ENCODE results near the gene HACD2.
"Not testable (repeated sequence)": the region's sequence is repeated elsewhere in the genome, so short reads cannot be mapped to it uniquely, and the experiment has no call there.

HACD2 gene, protein sequence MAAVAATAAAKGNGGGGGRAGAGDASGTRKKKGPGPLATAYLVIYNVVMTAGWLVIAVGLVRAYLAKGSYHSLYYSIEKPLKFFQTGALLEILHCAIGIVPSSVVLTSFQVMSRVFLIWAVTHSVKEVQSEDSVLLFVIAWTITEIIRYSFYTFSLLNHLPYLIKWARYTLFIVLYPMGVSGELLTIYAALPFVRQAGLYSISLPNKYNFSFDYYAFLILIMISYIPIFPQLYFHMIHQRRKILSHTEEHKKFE

DNA sequence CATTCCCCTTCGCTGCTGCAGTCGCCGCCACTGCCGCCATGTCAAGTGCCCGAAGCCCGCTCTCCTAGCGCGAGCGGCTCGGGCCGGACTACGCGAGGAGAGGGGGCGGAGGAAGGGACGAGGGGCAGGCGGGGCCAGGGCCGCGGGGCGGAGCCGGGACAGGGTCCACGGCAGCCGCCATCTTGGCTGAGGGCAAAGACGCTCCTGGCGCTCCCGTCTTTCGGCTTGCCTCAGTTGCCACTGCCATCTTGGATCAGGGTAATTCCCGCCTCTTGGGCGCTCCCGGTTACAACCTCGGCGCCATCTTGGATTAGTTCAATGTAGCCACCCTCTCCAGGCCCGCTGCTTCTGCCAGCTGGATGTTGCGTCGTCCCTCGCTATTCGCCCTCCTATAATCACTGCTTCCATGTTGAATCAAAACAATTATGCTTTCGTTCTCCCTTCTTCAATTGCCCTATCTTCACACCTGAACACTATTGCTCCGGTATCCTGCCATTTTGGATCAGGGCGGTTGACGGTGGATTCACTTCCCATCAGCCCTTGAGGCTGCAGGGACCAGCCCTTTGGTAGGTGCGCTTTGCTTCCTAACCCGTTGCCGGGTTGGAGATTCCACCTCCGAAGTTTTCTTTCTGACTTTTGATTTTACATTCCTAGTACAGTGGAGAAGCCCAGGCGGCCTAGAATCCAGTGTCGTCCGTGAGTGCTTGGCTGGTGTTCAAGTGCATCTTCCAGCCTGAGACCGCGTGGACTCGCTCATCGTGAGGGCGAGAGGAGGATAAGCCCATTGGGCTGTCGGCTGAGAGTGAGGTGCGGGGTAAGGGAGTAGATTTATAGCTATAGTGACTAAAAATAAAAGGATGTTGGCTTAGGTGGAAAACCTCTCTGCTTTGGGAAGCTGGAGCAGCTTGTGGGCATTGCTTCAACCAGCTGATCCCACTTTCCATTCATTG lies at the start of gene HACD2:
Gene HACD2, minus strand, starts transcription at position 66 of the 950 bp plus-strand sequence. Its CDS starts 26 bp downstream, at position 40.
- FAIRE-seq, result peak; percentile 88

DNA sequence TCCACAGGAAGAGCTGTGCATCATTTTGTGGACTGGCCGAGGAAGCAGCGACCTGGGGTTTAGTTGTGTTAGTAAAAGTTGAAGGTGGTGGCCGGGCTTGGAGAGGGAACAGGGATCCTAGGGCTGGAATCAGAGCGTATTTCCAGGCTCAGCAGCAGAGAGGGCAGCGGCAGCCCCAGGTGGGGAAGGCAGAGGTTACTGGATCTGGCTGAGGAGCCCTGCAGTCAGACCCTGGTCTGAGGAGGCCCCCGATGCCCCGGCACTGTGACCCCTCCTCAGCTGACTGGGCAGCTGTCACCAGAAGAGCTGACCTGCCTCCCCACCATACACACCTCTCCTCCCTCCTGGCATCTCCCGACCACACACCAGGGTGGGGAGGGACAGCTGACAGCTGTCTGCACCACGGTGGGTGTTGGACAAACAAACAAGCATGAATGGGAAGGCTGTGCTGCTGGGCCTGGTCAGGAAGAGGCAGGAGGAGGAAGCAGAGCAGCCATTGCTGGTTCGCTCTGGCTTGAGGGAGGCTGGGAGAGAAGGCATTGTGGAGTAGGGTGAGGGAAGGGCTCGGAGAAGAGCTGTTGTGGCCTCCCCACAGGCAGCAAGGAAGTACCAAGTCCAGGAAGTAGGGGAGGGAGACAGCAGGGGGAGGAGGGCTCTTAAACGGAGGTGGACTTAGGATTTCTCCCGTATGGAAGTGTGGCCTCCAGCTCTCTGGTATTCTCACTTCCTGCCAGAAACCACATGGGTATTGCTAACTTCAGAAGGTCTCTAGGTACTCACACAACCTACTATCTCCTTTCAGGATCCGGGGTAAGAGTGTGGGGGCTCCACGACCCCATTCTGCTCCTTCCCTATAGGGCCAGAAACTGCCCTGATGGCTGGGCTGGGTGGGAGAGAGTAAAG lies 49.5 kb upstream of the HACD2 start:
- no peak for FAIRE-seq

DNA sequence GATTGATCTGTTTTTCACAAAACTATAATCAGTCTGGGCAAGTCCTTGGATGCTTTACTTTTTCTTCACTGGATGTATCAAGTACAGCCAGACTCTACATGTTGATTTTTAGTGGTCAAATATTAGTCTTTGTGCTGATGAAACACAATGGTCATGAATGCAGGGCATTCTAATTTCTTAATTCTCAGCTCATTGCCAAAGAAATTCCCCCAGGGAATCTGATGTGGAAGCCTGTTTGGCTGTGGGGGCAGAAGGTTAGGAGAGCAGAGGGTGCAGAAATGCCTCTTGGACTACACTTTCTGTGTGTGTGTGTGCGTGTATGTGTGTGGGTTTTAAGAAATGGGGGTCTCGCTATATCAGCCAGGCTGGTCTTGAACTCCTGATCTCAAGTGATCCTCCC lies 48.7 kb upstream of the HACD2 start:
- FAIRE-seq, result no peak

DNA sequence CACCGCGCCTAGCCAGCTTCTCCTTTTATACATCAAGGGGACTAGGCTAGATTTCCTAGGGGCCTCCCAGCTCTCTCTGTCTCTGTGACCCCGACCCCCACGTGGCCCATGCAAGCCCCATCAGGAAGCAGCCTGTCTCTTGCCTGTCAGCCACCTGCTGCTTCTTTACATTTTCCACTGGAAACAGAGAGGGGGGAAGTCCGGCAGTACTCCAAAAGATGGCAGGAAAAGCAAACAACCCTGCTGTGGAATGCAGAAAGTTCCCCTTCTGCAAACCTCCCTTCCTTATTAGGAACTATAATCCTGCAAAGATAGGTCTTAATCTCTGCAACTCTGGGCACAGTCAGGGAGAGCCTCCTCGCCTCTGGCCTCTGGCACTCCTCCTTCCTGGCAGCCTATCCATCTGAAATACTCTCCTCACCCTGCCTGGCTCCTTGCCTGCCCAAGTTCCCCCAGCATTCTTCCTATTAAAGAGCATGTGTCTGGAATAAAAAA lies 47.4 kb upstream of the HACD2 start:
- no peak for FAIRE-seq

DNA sequence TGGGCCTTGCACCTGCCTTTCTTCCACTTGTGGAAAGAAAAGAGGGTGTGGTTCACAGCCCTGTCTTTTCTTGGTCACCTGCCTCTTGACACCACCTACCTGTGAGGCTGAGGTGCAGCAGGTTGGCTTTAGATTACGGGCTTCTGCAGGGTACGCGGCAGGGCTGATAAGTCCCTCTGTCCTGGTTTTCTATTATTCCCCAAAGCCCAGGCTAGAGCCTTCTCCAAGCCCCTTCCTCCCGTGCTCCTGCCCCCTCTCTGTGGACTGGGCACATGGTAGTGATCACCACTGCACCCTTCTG lies 44.8 kb upstream of the HACD2 start:
- FAIRE-seq, result no peak

DNA sequence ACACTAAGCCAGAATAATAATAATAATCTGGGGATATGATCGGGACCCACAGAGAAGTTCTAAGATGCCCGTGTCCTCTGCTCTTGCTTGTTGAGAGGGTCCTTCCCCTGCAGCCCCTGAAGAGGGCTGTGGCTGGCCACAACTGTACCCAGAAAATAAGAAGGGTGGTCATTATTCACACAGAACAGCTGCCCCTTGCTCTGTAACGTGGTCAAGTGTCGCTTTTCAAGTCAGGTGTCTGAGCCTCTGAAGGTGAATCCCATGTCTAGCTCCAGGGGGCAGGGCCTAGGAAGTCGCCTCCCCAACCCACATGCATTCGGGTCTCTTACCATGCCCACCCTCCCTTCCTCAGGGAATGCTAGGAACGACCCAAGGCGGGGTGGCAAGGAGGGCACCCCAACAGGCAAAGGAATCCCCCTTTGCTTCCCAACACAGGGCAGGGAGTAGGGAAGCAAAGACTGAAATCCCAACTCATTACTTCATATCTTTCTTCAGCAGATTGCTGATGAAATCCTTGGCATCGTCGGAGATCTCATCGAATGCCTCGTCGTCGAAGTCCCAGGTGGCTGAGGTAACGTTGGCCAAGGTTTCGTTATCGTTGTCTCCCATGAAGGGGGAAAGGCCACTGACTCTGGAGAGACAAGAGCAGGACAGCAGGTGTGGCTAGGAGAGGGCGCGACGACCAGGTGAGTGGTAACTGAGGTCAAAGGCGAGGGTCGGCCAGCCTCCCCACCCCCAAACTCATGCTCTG lies 44.3 kb upstream of the HACD2 start:
- no peak for FAIRE-seq

DNA sequence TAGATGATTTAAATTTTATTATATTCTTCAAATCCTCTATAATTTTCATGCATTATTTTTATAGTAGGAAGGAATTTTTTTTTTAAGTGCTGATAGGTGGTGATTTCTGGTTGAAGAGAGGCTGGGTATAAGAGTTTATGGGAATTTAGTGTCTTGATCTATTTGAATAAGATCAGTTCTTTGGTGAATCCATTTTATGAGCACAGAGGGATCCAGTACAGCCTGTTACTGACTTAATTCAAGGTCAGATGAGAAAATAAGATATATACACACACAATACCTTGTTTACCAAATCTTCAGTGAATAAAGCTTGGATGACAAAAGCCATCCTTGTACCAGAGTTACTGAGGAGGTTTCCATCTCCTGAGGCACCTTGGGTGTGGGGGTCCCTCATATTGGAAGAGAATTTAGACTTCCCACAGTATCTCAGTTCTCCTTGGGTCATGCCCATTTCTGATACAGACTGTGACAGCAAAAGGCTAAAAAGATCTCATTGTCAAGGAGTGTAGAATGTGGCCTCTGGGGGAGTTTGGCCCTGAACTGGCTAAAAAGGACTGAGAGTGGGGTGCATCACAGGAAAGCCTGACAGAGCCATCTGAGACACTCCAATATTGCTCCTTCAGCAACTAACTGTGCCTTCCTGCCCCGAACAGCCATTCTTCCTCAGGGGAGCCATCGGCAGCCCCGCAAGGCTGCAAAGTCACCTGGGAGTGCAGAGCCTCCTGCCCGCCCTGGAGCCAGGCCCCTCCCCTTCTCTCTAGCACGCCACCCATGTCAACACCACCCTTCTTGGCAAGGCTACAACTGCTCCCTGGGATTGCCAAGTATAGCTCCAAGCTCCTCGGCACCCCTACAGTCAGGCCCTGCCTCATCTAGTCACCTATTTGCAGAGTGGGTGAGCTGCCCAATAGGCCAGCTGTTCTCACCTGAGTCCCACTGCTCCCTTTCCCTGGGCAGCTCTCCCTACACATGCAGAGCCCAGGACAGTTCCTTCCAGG lies 43.1 kb upstream of the HACD2 start:
- FAIRE-seq, result no peak

DNA sequence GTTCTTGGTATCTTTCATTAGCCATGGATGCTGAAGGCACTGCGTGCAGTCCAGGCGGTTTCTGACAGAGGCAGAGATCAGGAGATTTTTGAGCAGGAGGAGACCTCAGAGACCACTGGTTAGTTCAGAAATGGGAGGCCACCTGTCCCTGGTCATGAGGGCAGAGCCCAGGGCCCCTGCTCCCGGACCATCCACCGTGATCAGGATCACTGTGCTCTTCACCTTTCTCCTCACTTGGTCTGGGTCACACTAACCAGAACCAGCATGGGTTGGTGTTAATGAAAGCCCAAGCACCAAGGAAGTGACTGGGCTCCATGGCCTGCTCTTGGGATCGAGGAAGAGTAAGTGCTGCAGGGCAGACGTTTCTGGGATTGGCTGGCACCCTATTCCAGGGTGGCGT lies 42.0 kb upstream of the HACD2 start:
- FAIRE-seq, result no peak

DNA sequence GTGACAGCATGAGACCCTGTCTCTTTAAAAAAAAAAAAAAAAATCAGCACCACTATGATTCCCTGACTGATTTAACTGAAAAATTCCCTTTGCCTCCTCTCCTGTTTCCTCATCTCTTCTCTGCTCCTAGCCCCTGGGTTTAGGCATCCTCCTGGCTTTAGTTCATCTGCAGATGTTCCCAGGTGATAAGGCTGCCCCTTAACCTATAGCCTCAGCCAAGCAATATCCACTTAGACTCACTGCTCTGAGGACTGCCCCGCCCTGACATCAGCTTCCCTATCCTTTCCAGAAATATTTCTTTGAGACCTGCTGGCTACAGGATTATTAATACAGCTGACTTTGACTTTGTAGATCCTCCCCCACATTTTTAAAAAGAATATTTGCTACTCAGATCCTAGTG lies 39.4 kb upstream of the HACD2 start:
- FAIRE-seq, result no peak

DNA sequence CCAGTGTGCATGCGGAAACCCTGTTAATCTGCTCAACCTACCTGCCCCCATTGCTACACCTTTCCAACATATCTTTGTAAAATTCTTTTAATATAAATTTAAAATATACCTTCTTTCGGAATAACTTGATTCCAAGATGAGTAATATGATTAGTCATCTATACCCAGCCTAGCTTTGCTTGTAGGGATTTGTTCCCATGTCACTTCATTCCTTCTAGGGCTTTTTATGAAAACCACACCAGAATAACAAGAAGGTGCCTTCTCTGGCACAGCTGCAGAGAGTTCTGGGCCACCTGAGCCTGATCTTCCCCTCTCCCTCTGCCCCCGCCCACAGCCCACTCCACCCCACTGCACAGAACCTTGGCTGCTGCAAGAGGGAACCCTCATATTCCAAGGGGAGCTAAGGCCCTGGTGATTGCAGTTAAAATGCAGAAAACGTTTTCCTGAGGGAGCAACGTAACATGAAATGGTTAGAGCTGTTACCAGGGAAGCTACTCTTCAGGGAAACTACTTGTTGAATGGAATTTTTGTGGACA lies 38.6 kb upstream of the HACD2 start:
- FAIRE-seq, result no peak

DNA sequence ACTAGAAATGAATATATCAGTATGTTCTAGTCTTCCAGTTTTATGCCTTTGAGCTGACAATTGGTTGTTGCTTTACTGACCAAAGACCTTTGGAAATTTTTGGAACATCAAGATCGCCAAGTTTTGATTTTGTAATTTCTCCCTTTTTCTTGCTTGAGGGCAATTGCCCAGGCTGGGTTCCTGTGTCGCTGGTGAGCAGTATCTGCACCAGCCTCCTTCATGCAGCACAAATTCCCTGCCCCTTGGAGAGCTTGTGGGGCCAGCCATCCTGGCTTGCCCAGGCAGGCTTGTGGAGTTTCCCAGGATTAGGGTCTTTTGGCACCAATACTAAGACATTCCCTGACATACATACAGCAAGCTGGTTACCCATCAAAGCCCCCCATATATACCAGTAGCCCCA lies 37.9 kb upstream of the HACD2 start:
- no peak for FAIRE-seq

DNA sequence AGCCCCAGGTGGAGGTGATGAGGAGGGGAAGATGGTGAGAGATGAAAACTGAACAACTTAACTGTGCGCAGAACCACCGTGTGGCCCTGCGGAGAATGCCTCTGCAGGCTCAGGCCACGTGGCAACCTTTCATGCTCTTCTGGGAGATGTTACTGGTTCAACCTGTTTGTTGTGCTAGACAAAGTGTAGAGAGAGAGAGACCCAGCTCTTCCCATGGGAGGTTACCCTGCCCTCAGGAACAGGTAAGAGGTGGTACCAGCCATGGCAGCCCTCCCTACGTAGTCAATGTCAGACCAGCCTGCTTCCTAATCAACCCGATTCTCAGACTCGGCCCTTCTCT lies 37.0 kb upstream of the HACD2 start:
- FAIRE-seq, result no peak

DNA sequence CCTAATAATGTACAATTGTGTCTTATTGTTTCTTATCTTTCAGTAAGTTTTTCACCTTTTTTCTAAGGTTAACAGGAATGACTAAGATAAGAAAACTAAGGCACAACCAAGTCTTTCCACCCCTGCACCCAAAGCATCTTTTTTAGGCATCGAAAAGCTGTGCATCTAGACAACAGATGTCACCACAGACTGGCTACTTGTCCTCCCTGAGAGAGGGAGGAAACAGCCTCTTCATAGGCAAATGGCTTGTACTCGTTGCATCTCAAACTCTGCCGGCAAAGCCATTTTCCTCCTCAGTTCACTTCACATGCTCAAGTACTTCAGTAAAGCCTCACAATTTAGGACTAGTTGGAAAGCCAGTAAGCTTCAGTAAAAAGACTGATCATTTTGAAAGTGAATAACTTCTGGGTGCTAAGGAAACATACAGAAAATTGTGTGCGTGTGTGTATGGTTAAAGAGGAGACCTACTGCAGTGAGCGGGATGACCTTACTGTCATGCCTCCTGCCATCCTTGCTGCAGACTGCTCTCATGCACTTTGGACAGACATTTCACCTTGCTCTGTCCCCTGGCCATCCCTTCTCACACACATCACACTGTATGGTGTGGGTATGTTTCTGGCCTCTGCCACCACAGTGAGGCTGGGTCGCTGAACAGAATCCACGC lies 36.5 kb upstream of the HACD2 start:
- FAIRE-seq, result no peak

DNA sequence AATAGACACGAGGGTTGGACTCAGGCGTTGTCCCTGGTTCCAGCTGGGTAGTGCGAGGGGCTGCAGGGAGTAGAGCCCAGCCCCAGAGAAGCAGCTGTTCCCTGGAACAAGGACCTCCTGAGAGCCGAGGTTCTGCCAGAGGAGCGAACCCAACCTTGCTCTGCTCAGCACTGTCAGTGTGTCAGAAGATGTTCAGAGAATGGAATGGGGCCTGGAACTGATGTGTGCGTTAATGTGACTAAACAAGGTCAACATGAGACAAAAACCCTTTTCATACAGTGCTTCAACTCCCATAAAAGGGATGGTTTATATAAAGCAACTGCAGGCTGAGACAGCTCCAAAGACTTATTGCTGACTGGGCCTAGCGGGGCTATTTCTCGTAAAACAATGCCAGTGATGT lies 35.5 kb upstream of the HACD2 start:
- no peak for FAIRE-seq

DNA sequence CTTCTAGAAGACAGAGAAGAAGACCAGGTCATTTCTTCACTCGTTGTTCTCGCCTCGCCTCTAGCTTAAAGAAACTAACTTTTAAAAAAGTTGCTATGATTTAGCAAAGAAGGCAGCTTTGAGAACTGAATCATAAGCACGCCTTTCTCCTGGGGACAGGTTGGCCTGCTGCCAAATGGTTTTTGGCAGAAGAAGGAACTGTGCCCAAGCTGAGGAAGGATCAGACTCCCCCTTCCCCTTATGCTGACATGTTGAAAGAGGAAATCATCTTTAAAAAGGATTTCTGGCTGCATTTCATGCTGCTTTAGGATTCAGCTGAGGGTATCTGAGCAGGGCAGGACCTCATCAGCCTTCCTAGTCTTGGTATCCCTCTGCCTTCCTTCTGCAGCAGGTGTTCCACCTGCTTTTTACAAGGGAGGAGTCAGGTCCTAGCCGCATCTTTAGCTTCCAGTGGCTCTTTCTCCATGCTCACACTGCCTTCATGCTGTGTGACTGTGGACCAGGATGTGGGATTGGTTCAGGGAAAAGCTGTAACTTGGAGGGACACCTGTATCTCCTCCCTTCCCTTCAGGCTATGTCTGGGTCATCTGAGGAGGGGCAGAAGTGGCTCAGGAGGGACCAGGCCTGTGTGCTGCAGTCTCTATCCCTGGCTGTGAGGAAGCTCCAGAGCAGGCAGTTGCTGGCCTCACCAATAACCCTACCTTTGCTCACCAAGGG lies 34.1 kb upstream of the HACD2 start:
- no peak for FAIRE-seq

DNA sequence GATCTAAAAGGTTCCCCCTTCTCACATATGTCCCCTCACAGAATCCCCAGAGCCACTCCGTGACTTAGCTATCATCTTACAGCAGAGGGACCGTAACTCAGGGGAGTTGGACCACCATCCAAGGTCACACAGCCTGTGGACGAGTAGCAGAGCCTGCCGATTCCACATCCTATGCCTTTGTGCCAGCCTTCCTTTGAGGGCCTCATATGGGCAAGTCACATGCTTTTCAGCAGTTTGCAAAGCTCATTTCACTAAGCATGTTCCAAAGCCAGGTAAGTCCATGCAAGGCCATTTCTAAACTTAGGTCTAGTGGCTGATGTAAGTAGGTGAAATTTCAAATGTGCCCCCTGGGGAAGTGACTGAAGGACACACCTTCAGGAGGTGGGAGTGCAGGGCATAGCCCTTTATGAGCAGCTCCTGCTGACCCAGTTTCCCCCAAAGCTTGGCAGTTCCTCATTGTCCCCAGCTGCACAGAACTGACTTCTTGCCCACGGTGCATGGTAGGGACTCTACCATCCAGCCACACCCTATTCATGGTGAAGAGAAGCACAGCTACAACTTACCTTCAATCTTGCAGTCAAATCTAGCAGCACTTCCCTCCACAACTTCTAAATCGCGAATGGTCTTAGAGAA lies 33.3 kb upstream of the HACD2 start:
- no peak for FAIRE-seq

DNA sequence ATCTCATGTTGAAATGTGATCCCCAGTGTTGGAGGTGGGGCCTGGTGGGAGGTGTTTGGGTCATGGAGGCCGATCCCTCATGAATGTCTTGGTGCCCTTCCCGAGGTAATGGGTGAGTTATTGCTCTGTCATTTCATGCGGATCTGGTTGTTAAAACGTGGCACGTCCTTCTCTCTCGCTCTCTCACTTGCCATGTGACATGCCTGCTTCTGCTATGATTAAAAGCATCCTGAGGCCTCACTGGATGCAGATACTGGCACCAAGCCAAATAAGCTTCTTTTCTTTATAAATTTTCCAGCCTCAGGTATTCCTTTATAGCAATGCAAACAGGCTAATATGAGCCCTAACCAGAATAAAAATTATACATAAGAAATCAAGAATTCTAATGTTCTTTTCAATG lies 31.7 kb upstream of the HACD2 start:
- no peak for FAIRE-seq

DNA sequence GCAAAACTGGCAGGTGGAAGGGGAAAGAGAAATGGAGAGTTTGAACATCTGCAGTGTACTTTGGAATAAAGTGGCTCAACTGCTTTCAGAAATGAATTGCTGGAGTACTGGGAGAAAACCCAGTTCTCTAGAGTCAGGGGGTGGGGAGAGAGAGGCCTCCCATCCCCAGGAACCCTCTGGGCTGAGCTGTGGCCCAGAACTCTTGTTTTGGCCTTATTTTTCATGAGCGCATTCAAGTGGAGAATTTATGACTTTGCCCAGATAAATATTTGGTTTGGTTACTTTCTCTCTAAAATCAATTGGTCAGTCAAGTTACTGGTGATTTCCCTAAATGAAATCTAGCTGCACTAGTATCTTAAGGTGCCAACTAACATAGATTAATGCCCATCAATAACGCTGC lies 28.7 kb upstream of the HACD2 start:
- FAIRE-seq, result no peak

DNA sequence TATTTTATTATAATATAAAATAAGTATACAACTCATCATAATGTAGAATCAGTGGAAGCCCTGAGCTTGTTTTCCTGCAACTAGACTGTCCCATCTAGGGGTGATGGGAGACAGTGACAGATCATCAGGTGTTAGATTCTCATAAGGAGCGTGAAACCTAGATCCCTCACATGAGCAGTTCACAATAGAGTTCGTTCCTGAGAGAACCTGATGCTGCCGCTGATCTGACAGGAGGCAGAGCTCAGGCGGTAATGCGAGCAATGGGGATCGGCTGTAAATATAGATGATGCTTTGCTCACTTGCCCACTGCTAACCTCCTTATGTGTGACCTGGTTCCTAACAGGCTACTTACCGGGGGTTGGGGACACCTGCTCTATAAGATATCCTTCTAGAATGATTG lies 26.8 kb upstream of the HACD2 start:
- FAIRE-seq, result not testable (repeated sequence)

Data from endometrium (tissue), 2 donors.